ES-I3 (cell line): ENCODE results near the gene ACADVL.

Experiments used
- H3K36me3 ChIP-seq: 2 replicates; pipeline ENCODE4 v1.6.1; 2013; ENCODE audit warnings: mild to moderate bottlenecking, low read length, control low read depth, moderate library complexity; ENCODE audit not compliant: insufficient read depth
- H3K4me1 ChIP-seq: 2 replicates; pipeline ENCODE4 v1.6.1; 2013; ENCODE audit warnings: mild to moderate bottlenecking, control low read depth, low read length; ENCODE audit not compliant: insufficient read depth
- H3K9ac ChIP-seq: 2 replicates; pipeline ENCODE4 v1.6.1; 2013; ENCODE audit warnings: low read depth, mild to moderate bottlenecking, low read length, moderate library complexity
- H3K9me3 ChIP-seq: 2 replicates; pipeline ENCODE4 v1.6.1; 2013; ENCODE audit warnings: mild to moderate bottlenecking, low read length, moderate library complexity; ENCODE audit not compliant: control insufficient read depth, insufficient read depth

The ACADVL gene

DNA sequence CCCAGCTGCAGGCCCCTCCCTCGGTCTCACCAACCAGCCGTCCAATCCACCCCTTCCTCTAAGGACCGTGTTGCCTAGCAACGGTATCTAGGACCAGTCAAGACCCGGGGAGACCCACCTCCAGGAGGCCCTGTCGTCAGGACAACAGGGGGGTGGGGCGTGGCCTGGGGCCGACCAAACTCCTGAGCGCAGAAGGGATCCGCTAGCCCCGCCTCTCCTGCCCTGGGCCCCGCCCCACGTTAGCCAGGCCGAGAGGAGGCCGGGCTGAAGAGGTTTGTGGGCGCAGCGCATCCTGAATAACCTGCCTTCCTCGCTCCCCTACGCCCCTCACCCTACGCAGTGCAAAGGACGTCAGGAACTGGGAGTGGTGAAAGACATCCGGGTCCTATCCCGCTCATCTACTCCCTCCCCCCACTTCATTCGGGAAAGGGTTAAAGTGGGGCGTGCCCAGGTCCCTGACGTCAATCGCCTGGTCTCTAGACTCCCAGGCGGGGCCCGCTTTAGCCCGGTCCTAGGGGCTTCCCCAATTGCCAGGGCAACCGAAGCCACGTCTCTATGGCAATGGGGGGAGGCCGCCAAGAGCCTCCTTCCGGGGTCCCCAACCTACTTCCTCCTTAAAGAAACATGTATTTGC, 14.8 kb upstream of the ACADVL start:
- Histone ChIP-seq H3K9me3 (no peaks in the 10 kb centered on the region), H3K4me1 (peaks cover 13% of the 10 kb centered on the region; the same call in 1 of the 2 replicates), H3K9ac (peak overlapping the region; percentile 53; the same call in 1 of the 2 replicates), H3K36me3 (peaks cover 8% of the 10 kb centered on the region)

DNA sequence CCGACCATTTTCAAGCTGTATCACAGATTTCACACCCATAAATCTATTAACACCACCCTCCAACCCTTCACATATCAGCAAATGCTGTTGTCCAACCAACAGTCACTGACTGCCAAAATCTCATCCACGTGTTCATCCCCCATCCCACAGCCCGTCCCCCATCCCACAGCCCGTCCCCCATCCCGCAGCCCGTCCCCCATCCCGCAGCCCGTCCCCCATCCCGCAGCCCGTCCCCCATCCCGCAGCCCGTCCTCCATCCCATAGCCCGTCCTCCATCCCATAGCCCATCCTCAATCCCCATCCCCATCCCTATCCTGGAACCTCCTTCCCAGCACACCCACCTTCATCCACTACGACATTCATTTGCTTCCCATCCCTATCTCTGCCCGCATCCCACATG, 14.2 kb upstream of the ACADVL start:
- peaks cover 8% of the 10 kb centered on the region for H3K36me3 ChIP-seq
- H3K9ac ChIP-seq, result peak overlapping the region; percentile 53; the same call in 1 of the 2 replicates
- no peaks in the 10 kb centered on the region for H3K9me3 ChIP-seq
- H3K4me1 ChIP-seq, result peaks cover 13% of the 10 kb centered on the region

DNA sequence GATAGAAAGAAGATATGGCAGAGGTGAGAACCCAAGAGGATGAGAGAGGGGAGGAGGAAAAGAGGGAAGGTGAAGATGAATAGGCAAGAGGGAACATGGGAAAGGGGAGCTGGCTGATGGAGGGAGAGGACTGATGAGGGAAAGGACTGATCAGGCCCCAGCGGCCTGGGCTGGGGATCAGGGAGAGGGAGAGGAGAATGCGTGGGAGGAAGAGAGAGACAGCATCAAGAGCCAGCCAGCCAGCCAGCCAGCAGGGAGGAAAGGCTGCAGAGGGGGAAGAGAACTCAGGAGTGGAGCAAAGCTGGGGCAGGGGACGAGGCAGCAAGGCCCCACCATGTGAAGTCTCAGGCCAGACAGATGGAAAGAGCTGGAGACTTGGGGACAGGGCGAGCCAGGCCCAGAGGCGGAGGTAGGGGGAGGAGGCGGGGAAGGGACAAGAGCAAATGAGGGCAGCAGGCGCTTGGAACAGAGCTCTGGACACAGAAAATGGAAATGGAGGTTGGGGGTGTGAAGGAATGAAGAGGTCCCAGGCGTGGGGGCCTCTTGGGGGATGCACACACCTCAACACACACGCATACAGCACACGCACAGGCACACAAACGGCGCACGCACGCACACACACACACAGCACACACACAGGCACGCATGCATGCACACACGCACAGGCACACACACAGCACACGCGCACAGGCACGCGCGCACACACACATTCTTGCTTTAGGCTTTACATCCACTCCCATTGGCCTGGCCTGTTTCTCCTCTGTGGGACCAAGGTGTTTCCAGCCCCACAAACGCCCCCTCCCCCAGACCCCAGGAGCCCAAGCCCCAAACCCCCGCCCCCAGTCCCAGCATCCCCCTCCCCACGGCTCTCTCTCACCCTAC, 12.4 kb upstream of the ACADVL start:
- peaks cover 7% of the 10 kb centered on the region for H3K36me3 ChIP-seq
- H3K9me3 ChIP-seq, result no peaks in the 10 kb centered on the region
- no peak overlapping the region; the same call in 1 of the 2 replicates for H3K9ac ChIP-seq
- peaks cover 16% of the 10 kb centered on the region for H3K4me1 ChIP-seq

DNA sequence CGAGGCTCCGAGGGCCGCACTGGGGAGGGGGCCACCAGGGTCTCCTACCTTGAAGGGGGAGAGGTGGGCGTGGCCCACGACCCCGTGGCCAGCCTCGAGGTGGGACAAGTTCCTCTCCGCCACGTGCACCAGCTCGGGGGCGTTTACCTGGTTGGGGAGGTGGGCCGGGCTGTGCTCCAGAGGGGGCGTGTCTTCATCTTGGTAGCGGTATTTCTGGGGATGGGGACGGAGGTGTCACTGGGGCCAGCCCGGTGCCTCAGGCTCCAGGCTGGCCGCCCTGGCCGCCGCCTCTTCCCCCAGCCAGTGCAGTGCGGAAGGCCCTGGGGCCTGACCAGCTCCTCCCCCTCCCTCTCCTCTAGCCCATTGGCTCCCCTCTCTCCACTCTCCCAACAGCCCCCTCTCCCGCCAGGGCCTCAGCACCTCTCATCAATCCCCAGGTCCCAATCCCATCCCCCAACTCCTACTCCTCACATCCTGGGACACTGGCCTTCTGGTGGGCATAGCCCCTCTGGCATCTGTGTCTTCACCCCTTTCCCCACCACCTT, 11.6 kb upstream of the ACADVL start:
- H3K9ac ChIP-seq, result peak overlapping the region; percentile 55
- H3K4me1 ChIP-seq, result peaks cover 16% of the 10 kb centered on the region
- H3K9me3 ChIP-seq, result no peaks in the 10 kb centered on the region
- H3K36me3 ChIP-seq, result no peaks in the 10 kb centered on the region; the same call in 1 of the 2 replicates

DNA sequence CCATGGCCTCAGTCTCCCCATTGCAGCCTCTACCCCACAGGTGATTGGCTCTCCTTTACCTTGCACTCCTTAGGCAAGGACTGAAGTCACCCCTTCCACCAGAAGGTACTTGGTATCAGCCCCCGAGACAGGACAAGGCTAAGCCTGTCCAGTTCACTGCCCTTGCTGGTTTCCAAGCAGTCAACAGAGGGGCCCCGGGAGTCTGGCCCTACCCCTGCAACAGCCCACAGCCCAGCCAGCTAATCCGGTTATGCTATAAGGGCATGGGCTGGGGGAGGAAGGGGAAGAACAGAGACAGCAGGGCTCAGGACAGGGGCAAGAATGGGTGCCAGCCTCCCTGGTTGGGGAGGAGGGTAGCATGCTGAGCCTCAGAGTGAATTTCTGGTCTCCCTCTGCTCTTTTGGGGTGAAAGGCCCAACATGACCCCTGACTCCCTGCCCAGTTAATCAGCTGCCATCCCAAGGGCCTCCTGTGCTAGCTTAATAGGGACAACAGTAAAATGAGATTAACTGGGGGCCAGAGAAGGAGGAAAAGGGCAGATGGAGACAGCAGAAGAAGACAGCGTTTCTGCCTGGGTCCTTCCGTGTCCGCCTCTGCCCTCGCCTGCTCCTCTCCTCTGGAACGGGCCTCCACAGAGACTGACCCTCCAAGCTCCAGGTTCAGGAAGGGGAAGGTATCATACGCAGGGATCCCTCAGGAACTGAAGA, 10.8 kb upstream of the ACADVL start:
- H3K4me1 ChIP-seq, result peaks cover 16% of the 10 kb centered on the region
- no peak overlapping the region for H3K9ac ChIP-seq
- H3K36me3 ChIP-seq, result no peaks in the 10 kb centered on the region
- no peaks in the 10 kb centered on the region for H3K9me3 ChIP-seq

DNA sequence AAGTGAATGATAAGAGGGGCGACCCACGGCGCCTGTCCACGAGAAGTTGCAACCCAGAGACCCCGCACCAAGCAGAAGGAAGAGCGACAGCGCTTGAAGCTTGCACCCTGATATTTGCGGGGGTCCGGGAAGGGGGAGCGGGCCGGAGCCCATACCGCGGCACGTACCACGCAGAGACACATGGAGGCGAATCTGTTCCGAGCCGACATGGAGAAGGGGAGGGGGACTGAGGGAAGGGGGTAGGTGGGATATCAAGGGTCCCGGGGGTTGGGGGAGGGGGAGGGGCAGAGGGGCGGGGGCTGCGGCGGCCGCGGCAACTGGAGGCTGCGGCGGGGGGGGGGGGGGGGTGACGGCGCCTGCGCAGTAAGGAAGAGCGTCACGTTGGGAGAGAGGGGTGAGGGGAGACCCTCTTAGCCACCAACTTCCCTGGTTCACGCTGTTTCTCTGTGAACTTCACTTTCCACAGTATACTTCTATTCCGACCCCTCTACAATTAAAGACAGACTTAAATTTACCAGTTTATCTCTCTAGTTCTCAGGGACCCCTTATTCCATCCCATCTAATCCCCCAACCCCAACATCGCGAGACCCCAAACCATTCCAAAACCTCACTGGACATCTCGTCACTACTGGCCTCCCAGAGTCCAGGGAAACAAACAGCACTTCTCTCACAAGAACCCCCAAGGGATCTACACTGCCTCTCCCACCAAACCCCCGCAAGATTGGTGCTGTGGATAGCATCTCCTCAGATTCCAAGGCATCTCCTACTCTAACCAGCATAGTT, 8.1 kb upstream of the ACADVL start:
- Histone ChIP-seq H3K9me3 (no peaks in the 10 kb centered on the region), H3K9ac (peak overlapping the region; percentile 62), H3K36me3 (no peaks in the 10 kb centered on the region), H3K4me1 (peaks cover 16% of the 10 kb centered on the region)

DNA sequence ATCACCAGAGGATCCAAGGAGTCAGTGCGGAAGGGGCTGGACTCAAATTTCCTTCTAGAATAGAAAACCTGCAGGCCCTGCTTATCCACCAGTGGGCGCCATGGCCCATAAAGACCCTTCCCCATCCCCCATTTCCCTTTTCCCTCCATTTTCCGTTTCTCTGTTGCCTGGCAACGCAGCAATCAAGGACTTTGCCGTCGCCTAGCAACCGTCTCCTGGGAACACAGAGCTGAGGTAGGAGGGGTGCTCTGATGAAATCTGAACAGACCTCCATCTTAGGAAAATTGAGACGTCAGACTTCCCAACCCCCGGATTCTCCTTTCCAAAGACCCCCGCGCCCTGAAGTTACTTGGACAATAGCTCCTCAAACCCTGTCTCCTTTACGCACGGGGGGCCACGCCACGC, 5.8 kb upstream of the ACADVL start:
- Histone ChIP-seq H3K9ac (peak overlapping the region; percentile 23; the same call in 1 of the 2 replicates), H3K36me3 (no peaks in the 10 kb centered on the region), H3K9me3 (no peaks in the 10 kb centered on the region), H3K4me1 (peaks cover 12% of the 10 kb centered on the region)

DNA sequence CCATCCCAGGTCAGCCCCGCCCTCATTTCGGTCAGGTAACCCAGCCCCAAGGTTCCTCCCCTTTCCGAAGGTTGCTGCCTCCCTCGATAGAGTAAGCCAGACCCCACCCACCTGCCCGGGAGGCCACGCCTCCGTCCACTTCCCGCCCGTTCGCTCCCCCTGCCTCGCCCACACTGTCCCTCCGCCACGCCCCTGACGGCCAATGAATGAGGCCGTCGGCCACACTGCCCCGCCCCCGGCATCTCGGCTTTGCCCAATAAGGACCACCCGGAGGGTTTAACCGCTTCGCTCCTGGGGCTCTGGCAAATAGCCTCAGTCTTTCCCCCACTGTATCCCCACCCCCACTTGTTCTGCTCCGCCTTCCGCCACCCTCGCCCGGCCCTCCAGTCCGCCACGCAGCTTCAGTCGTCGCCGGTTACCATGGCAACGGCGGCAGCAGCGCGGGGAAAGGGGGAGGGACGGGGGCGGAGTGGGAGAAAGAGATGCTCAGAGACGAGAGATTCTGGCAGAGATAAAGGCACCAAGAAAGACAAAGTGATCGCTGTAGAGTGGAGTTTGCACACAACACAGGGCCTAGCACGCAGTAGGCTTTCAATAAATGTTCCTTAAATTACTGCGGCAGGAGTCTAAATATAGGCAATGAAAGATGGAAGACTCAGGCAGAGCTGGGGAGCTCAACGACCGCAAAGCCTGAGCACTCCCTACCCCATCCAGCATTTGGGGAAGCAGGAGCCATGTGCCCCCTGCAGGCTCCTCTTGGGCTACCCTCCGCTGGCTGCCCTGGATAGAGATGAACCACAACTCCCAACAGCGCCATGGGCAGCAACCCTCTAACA, 5.2 kb upstream of the ACADVL start:
- no peaks in the 10 kb centered on the region for H3K9me3 ChIP-seq
- H3K4me1 ChIP-seq, result peaks cover 10% of the 10 kb centered on the region
- H3K36me3 ChIP-seq, result no peaks in the 10 kb centered on the region
- H3K9ac ChIP-seq, result peak overlapping the region; percentile 61; the same call in 1 of the 2 replicates

DNA sequence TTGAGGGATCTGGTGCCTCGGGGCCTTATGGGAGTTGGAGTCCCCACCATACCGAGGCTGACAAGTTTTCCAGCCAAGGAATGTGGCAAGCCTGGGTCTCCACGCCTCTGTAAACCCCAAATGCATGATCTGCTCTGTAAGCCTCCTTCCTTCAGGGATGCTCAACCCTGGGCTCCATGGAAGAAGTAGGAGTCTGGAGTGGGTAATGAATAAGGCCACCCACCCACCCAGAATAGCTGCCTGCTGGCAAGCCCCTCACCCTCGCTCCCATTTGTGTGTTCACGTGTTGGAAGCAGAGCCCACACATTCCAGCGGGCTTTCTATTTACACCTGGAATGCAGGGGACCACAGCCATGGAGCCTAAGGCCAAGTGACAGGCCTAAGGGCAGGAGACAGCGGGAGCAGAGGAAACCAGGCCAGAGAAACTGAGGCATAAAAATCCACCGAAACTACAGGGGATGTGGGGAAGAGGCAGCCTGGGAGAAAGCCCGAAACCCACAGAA, 4.6 kb upstream of the ACADVL start:
- no peaks in the 10 kb centered on the region for H3K9me3 ChIP-seq
- H3K4me1 ChIP-seq, result peaks cover 10% of the 10 kb centered on the region
- peak overlapping the region; percentile 61; the same call in 1 of the 2 replicates for H3K9ac ChIP-seq
- no peaks in the 10 kb centered on the region for H3K36me3 ChIP-seq

DNA sequence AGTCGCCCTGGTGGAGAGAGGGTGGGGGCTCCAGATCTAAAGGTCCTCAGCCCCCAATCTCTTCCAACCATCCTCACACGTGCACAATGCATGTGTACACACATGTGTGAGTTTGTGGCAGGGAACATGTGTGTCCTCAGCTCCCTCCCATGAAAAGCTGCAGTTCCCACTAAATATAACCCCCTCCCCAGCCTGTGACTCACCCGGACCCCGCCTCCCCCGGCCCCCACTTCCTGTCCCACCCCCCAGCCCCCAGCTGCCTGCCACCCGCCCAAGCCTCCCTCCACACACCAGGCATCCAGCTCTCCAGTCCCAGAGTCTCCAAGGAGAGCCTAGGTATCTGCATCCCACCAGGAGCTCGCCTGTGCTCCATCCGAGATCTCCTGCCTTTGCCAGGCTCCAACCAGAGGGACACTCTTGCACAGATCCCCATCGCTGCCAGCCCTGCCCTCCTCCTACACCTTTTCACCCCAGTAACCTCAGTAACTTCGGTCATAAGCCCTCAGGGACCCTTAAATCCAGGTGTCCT, 4.0 kb upstream of the ACADVL start:
- H3K9ac ChIP-seq, result peak overlapping the region; percentile 61; the same call in 1 of the 2 replicates
- peaks cover 10% of the 10 kb centered on the region; the same call in 1 of the 2 replicates for H3K4me1 ChIP-seq
- no peaks in the 10 kb centered on the region for H3K9me3 ChIP-seq
- H3K36me3 ChIP-seq, result no peaks in the 10 kb centered on the region

DNA sequence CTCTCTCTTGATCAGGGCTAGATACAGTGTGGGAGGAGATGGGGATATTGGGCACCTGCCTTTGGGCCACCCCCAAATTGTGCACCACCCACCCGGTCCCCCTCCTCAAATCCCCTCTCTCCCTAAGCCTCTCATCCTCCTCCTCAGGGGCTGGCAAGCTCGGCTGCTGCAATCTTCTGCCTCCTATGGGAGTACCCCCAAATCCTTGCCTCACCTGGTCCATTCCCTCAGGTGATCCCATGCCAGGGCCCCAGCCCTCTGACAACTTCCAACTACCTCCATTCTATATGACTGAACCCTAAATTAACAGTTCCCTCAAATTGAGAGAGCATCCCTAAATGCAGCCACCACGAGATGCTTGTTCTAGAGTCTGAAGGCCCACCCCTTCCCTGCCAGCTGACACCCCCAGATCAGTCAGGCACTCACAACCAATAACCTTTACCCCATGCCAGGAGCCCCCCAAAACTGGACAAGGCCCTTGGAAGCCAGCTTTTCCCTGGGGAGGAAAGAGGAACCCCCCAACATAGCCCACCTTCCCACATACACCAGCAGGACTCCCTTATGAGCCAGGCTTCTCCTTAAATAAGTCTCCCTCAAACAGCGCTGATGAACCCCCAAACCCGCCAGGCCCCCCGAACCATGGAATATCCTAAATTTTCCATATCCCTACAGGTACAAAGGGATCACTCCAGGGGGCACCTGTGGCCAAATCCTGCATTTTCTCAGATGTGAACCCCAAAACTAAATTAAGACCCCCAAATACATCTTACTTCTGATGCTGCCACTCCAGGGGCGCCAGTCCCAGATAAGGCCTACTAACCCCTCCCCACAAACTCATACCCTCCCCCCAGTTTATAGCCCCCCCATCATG, 3.3 kb upstream of the ACADVL start:
- Histone ChIP-seq H3K9ac (peak overlapping the region; percentile 46; the same call in 1 of the 2 replicates), H3K36me3 (no peaks in the 10 kb centered on the region; the same call in 1 of the 2 replicates), H3K9me3 (no peaks in the 10 kb centered on the region), H3K4me1 (peaks cover 7% of the 10 kb centered on the region; the same call in 1 of the 2 replicates)
